Measurements from ENCODE around the gene INPP5A.

The INPP5A gene

DNA sequence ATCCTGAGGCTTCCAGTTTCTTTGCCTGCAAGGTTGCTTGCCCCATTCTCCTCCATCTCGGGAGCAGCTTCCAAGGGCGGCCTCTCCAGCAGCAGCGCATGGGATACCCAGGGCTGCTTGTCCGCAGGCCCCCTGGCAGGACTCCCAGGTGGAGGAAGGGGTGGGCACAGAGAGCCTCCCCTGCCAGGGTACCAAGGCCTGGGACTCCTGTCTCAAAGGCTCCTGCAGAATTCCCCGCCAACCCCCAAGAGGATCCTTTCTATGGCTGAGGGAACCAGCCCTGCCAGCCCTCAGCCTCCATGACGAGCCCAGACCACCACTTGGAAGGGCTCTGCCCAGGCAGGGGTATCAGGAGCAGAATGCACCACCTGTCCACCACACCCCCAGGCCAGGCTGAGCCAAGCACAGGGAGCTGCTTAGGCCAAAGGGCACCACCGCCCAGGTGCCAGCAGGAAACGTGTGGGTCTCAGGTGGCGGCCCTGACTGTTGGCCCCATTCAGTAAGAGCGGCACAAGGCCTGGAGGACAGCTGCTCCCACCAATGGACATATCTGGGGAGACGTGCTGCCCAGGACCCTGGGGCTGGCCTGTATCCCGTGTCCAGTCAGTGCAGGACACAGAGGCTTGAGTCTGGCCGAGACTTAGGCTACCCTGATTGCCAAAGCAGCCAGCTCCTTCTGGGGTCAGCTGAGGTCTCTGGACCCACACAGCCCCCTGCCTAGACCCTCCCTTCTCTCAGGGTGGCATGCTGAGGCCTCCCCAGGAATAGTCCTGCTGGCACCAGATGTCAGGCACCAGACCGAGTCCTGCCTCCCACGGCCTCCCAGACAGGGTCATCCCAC, 33.8 kb upstream of the INPP5A start:
- in situ Hi-C loops (cut with HindIII; ENCODE audit: low sequenced_read_pairs): loop anchor here (10.0 kb wide), 1 partner anchor 111 kb away; no protein-coding TSS in a partner anchor

GRCh38 chr10:132504501-132505272, 32.9 kb upstream of the INPP5A start:
- in situ Hi-C loops (cut with HindIII; ENCODE audit: low sequenced_read_pairs): loop anchor here (10.0 kb wide), 1 partner anchor 110 kb away; no protein-coding TSS in a partner anchor

- in situ Hi-C loops (cut with HindIII; ENCODE audit: low sequenced_read_pairs): loop anchor here (10.0 kb wide), 1 partner anchor 109 kb away; no protein-coding TSS in a partner anchor
These were observed 32.0 kb upstream of the INPP5A start for GRCh38 chr10:132505546-132505945.

DNA sequence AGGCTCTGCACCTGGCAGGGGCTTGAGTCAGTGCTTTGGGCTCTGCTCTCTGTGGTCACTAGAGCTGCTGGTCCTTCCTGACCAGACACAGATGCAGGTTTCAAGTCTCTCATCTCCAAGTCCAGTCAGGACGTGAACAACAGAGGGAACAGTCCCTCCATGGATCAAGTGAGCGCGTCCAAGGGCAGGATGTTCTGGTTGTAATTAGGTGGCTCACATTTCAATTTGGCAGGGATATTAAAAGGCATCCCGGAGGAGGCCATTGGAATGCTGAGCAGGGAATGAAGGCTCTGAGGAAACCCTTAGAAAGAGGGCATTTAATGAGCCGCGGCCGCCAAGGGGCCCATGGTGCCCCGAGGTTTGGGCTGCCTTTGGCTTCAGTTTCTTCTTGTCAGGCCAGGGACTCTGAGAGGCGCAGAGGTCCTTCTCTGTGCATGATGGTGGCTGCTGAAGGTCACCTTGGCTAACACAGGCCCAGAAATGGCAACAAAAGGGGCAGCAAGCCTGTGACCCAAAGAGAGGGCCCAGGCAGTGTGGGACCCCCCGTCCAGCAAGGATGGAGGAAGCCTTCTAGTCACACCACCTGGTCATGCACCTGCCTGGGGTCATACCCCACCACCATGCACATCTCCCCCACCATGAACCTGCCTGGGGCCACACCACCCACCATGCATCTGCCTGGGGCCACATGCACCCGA, 30.7 kb upstream of the INPP5A start:
- in situ Hi-C loops (cut with HindIII; ENCODE audit: low sequenced_read_pairs): loop anchor here (10.0 kb wide), 1 partner anchor 108 kb away; no protein-coding TSS in a partner anchor

- in situ Hi-C loops (cut with HindIII; ENCODE audit: low sequenced_read_pairs): loop anchor here (10.0 kb wide), 1 partner anchor 107 kb away; no protein-coding TSS in a partner anchor
These were observed 30.1 kb upstream of the INPP5A start for GRCh38 chr10:132507409-132507955.

DNA sequence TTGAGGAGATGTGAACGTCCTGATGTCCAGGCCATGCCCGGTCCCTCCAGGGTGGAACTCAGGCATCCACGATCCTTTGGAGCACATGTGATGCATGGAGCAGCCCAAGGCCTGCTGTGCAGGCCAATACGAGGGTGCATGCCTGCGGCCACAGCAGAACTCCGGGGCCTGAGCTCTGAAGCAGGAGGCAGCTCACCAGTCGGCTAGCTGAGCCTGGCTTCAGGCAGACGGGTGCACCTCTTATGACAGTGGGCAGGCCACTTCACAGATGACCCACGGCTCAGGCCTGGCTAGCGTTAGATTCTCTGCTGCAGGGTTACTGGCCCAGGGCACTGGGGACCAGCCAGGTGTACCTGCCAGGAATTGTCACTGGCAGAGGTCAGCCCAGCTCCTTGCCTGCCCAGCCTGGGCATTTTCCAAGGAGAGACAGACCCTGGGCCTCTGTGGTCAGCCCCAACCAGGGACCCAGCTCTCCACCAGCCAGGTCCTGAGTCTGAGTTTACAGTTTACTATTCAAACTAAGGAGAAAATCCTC, 29.6 kb upstream of the INPP5A start:
- in situ Hi-C loops (cut with HindIII; ENCODE audit: low sequenced_read_pairs): loop anchor here (10.0 kb wide), 1 partner anchor 107 kb away; no protein-coding TSS in a partner anchor

DNA sequence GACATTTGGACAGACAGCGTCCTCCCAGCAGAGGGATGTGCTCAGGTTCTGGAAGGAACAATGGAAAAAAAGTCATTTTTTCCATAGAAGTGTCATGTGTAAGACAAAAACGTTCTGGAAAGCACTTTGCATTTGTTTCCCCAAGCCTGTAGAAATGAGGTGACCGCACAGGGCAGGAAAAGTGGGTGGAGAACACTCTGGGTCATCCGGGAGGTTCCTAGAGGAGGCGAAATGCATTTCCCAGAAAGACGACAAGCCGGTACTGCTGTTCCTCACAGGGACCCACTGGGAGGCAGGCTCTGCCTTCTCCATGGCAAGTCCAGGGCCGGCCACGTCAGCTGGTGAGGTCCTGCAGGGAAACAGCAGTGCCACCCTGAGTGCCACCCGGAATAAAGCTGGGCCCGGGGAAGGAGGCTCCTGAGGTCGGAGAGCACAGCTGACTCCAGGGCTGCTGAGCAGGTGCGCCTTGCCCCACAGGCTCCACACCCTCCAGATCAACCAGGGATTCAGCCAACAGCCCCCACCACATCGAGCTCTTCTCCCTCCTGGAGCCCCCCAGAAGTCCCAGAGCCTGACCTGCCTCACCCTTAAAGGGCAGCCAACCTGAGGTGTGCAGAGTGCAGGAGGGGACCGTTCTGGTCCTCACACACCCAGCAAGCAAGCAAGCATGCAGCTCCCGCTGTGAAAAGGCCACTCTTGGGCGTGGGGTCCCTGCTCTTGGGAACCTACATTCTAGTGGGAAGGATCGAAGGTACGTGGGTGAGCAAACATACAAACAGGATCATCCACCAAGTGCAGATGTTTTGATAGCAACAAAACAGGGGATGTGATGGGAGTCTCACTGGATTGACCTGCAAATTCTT, 28.8 kb upstream of the INPP5A start:
- in situ Hi-C loops (cut with HindIII; ENCODE audit: low sequenced_read_pairs): loop anchor here (10.0 kb wide), 1 partner anchor 106 kb away; no protein-coding TSS in a partner anchor

GRCh38 chr10:132509506-132510173, 27.9 kb upstream of the INPP5A start:
- in situ Hi-C loops (cut with HindIII; ENCODE audit: low sequenced_read_pairs): loop anchor here (10.0 kb wide), 1 partner anchor 105 kb away; no protein-coding TSS in a partner anchor

DNA sequence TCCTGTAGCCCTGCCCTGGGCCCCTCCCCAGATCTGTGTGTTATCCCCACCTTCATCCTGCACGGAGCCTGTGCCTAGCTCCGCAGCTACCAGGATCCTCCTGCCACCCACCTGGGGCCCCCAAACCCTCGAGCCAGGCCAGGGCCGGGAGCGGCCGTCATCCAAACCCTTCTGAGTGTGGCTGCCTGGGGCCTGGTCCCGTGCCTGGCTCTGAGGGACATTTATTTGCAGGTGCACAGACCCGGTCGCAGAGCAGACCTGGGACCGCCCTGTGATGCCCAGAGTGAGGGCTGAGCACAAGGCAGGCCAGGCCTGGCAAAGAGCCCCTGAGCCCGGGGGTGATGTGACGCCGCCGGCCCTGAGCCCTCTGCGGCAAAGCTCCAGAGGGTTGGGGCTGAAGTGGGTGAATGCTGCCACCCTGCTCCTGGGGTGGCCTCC, 27.4 kb upstream of the INPP5A start:
- in situ Hi-C loops (cut with HindIII; ENCODE audit: low sequenced_read_pairs): no loop called here

DNA sequence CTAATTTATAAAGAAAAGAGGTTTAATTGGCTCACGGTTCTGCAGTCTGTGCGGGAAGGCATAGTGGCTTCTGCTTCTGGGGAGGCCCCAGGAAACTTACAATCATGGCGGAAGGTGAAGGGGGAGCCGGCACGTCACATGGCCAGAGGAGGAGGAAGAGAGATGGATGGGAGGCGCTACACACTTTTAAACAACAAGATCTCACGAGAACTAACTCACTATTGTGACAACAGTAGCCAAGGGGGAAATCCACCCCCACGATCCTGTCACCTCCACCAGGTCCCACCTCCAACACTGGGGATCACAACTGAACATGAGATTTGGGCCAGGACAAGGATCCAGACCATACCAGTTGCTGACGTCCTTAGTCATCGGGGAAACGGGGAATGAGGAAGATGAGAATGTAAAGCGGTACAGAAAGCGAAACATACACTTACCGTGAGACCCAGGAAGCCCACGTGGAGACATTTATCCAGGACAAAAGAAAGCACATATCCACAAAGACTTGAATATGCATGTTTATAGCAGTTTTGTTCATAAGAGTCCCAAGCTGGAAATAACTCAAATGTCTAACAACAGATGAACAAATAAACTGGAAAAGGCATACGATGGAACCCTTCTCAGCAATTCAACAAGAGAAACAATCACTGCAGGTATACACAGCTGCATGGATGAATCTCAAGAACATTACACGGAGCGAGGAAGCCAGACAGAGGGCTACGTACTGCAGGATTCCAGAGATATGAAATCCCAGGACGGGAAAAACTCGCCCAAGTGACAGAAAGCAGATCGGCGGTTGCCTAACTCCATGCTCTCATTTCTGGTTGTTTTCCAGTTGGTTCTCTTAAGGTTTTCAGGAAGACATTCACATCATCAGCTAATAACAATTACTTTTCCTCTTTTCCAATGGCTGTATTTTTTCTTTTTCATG, 26.2 kb upstream of the INPP5A start:
- in situ Hi-C loops (cut with HindIII; ENCODE audit: low sequenced_read_pairs): no loop called here

- in situ Hi-C loops (cut with HindIII; ENCODE audit: low sequenced_read_pairs): no loop called here
These were observed 25.5 kb upstream of the INPP5A start for GRCh38 chr10:132512052-132512442.

DNA sequence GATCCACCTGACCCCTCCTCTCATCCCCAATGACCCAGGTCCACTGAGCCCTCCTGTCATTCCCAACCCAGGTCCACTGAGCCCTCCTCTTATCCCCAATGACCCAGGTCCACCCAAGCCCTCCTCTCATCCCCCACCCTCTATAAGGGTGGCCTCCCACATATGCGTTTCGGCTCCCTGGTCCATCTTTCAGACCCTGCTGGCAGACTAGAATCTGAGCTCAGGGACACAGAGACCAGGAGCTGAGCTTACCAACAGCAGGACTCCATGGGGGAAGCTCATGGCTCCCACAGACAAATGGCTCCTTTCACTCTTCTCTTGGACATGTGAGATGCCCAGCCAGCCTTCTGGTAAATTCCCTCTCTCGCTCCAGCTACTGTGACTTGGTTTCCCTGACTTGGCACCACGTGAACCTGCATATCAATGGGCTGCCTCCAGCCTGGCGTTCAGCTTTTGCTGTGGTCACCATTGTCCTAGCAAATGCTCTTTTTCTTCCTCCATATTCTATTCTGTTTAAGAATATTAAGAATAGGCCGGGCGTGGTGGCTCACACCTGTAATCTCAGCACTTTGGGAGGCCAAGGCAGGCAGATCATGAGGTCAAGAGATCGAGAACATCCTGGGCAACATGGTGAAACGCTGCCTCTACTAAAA, 24.8 kb upstream of the INPP5A start:
- in situ Hi-C loops (cut with HindIII; ENCODE audit: low sequenced_read_pairs): no loop called here

- in situ Hi-C loops (cut with HindIII; ENCODE audit: low sequenced_read_pairs): no loop called here
These were observed 22.6 kb upstream of the INPP5A start for GRCh38 chr10:132514821-132515520.

DNA sequence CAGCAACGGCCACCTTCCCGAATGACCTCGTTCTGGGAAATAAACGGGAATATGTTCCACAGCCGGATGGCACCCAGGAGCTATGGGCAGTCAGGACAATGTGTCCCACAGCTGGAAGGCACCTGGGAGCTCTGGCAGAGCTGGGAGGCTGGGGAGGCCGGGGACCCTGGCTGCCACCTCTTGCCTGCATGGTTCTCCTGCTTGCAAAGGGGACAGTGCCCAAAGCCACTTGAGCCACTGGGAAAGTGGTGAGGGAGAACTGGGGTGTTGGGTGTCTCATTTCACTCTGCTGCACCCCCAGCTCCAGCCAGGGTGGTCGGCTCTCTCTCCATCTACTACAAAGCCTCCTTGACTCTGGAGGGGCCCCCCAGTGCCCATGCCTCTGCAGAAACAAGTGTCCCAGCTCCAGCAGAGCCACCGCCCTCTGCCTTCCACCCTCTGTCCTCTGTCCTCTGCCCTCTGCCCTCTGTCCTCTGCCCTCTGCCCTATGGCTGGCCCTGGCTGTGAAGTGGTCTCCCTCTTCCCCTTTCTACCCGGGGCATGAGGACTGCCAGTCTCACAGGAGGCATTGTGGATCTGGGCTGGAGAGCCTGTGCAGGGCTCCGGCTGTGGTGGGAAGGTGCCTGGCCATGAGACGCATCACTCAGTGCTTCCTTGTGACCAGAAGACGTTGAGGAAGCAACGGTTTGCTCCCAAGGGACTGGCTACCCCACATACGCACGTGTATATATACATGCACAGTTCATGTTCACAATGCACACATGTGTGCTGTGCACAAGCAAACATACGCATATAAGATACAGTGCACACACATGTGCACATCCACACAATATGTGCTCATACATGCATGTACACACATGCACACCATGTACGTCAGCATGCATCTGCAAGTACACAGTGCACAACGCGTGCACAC, 21.5 kb upstream of the INPP5A start:
- in situ Hi-C loops (cut with HindIII; ENCODE audit: low sequenced_read_pairs): no loop called here

All from DLD1 (cell line).